IPS DF 6.9 (cell line): ENCODE data around the gene RIT2.

Experiments used
- DNase-seq: peaks from one replicate; pipeline ENCODE4 v3.0.0-alpha.2; 2013; ENCODE audit warnings: low read depth, low spot score
- H3K27ac ChIP-seq: one replicate; pipeline ENCODE4 v1.5.1; 2013; ENCODE audit warnings: low read length, control low read depth
- H3K27me3 ChIP-seq: 2 replicates; pipeline ENCODE4 v1.6.1; 2013; ENCODE audit warnings: mild to moderate bottlenecking, low read length; ENCODE audit not compliant: control insufficient read depth, insufficient read depth
- H3K36me3 ChIP-seq: 2 replicates; pipeline ENCODE4 v1.6.1; 2013; ENCODE audit warnings: low read length; ENCODE audit not compliant: control insufficient read depth, insufficient read depth
- H3K4me1 ChIP-seq: 2 replicates; pipeline ENCODE4 v1.6.1; 2013; ENCODE audit warnings: low read length; ENCODE audit not compliant: control insufficient read depth, insufficient read depth
- H3K4me3 ChIP-seq: 2 replicates; pipeline ENCODE4 v1.5.1; 2013; ENCODE audit warnings: mild to moderate bottlenecking, low read length
- H3K9me3 ChIP-seq: 2 replicates; pipeline ENCODE4 v1.6.1; 2013; ENCODE audit warnings: low read length, inconsistent platforms; ENCODE audit not compliant: control insufficient read depth, insufficient read depth
- WGBS: extraction: QIAGEN DNeasy Blood & Tissue Kit; methylation state at CpG from one replicate; pipeline ENCODE4 v1.1.7; 2013; ENCODE audit warnings: mixed read lengths, missing lambda C conversion rate; ENCODE audit not compliant: insufficient read length, insufficient coverage; 5-methylcytosine and 5-hydroxymethylcytosine counted together

The RIT2 gene

GRCh38 chr18:43022874-43023273 is 92.6 kb downstream of the RIT2 start:
- Histone ChIP-seq H3K27me3 (no peaks in the 10 kb centered on the region), H3K27ac (no peak overlapping the region), H3K4me1 (no peaks in the 10 kb centered on the region), H3K4me3 (no peak overlapping the region), H3K36me3 (no peaks in the 10 kb centered on the region), H3K9me3 (no peaks in the 10 kb centered on the region)
- no peak for DNase-seq
- no CpG with 5 or more reads among the region's 3 CpGs for WGBS

GRCh38 chr18:43017622-43018021 is 97.9 kb downstream of the RIT2 start:
- Histone ChIP-seq H3K36me3 (no peaks in the 10 kb centered on the region), H3K27ac (no peak overlapping the region), H3K27me3 (no peaks in the 10 kb centered on the region), H3K4me1 (no peaks in the 10 kb centered on the region), H3K4me3 (no peak overlapping the region), H3K9me3 (no peaks in the 10 kb centered on the region)
- no CpG with 5 or more reads among the region's 1 CpG for WGBS
- DNase-seq, result no peak

- H3K36me3 ChIP-seq, result no peaks in the 10 kb centered on the region
- no peaks in the 10 kb centered on the region for H3K9me3 ChIP-seq
- no peak overlapping the region for H3K4me3 ChIP-seq
- no peaks in the 10 kb centered on the region for H3K27me3 ChIP-seq
- no peak overlapping the region for H3K27ac ChIP-seq
- no CpG with 5 or more reads among the region's 3 CpGs for WGBS
- peaks cover 1% of the 10 kb centered on the region; the same call in 1 of the 2 replicates for H3K4me1 ChIP-seq
- DNase-seq, result no peak
Measured at GRCh38 chr18:43013486-43013885, 102.0 kb downstream of the RIT2 start.

- no peaks in the 10 kb centered on the region for H3K9me3 ChIP-seq
- WGBS, result no CpG with 5 or more reads among the region's 2 CpGs
- no peaks in the 10 kb centered on the region for H3K27me3 ChIP-seq
- H3K4me3 ChIP-seq, result no peak overlapping the region
- no peak overlapping the region for H3K27ac ChIP-seq
- no peaks in the 10 kb centered on the region for H3K36me3 ChIP-seq
- peaks cover 1% of the 10 kb centered on the region; the same call in 1 of the 2 replicates for H3K4me1 ChIP-seq
- no peak for DNase-seq
Measured at GRCh38 chr18:43012951-43013350, 102.5 kb downstream of the RIT2 start.

- no peak for DNase-seq
- WGBS, result no CpG with 5 or more reads among the region's 1 CpG
- Histone ChIP-seq H3K4me1 (peaks cover 1% of the 10 kb centered on the region; the same call in 1 of the 2 replicates), H3K9me3 (no peaks in the 10 kb centered on the region), H3K4me3 (no peak overlapping the region), H3K27ac (no peak overlapping the region), H3K27me3 (no peaks in the 10 kb centered on the region), H3K36me3 (no peaks in the 10 kb centered on the region)
Measured at GRCh38 chr18:43010611-43011010, 104.9 kb downstream of the RIT2 start.

GRCh38 chr18:43009674-43010073 is 105.8 kb downstream of the RIT2 start:
- no CpG with 5 or more reads among the region's 5 CpGs for WGBS
- no peak for DNase-seq
- H3K9me3 ChIP-seq, result no peaks in the 10 kb centered on the region

GRCh38 chr18:43007365-43007764 is 108.1 kb downstream of the RIT2 start:
- no CpG with 5 or more reads among the region's 2 CpGs for WGBS
- H3K27me3 ChIP-seq, result no peaks in the 10 kb centered on the region
- H3K27ac ChIP-seq, result no peak overlapping the region
- no peaks in the 10 kb centered on the region for H3K36me3 ChIP-seq
- no peak overlapping the region for H3K4me3 ChIP-seq
- peaks cover 1% of the 10 kb centered on the region; the same call in 1 of the 2 replicates for H3K4me1 ChIP-seq
- no peak for DNase-seq
- no peaks in the 10 kb centered on the region for H3K9me3 ChIP-seq

More at GRCh38 chr18:43009674-43010073, 105.8 kb downstream of the RIT2 start:
- Histone ChIP-seq H3K36me3 (no peaks in the 10 kb centered on the region), H3K4me3 (no peak overlapping the region), H3K27me3 (no peaks in the 10 kb centered on the region), H3K4me1 (peaks cover 1% of the 10 kb centered on the region; the same call in 1 of the 2 replicates), H3K27ac (no peak overlapping the region)

GRCh38 chr18:43004421-43004820 is 111.1 kb downstream of the RIT2 start:
- H3K4me1 ChIP-seq, result no peaks in the 10 kb centered on the region
- H3K9me3 ChIP-seq, result no peaks in the 10 kb centered on the region
- no peak overlapping the region for H3K4me3 ChIP-seq
- no peak overlapping the region for H3K27ac ChIP-seq
- H3K36me3 ChIP-seq, result no peaks in the 10 kb centered on the region
- H3K27me3 ChIP-seq, result no peaks in the 10 kb centered on the region
- WGBS, result no CpG with 5 or more reads among the region's 1 CpG
- no peak for DNase-seq

- no peak overlapping the region for H3K27ac ChIP-seq
- no peaks in the 10 kb centered on the region for H3K36me3 ChIP-seq
- WGBS, result no CpG with 5 or more reads among the region's 2 CpGs
- no peaks in the 10 kb centered on the region; the same call in 1 of the 2 replicates for H3K4me1 ChIP-seq
- no peaks in the 10 kb centered on the region for H3K9me3 ChIP-seq
- no peak for DNase-seq
- no peaks in the 10 kb centered on the region for H3K27me3 ChIP-seq
- H3K4me3 ChIP-seq, result no peak overlapping the region
Measured at GRCh38 chr18:43001821-43002220, 113.7 kb downstream of the RIT2 start.

- no peaks in the 10 kb centered on the region for H3K36me3 ChIP-seq
- no peak overlapping the region for H3K4me3 ChIP-seq
- H3K9me3 ChIP-seq, result no peaks in the 10 kb centered on the region
- no peaks in the 10 kb centered on the region; the same call in 1 of the 2 replicates for H3K4me1 ChIP-seq
- no peaks in the 10 kb centered on the region for H3K27me3 ChIP-seq
- no peak for DNase-seq
- no peak overlapping the region for H3K27ac ChIP-seq
Measured at GRCh38 chr18:42996824-42997223, 118.7 kb downstream of the RIT2 start.

- no peak overlapping the region for H3K27ac ChIP-seq
- H3K36me3 ChIP-seq, result no peaks in the 10 kb centered on the region
- no peaks in the 10 kb centered on the region for H3K4me1 ChIP-seq
- no peak overlapping the region for H3K4me3 ChIP-seq
- no peaks in the 10 kb centered on the region for H3K9me3 ChIP-seq
- DNase-seq, result no peak
- no peaks in the 10 kb centered on the region for H3K27me3 ChIP-seq
- no CpG with 5 or more reads among the region's 1 CpG for WGBS
Measured at GRCh38 chr18:42980426-42980825, 135.1 kb downstream of the RIT2 start.
